Urothelium cell line (cell line): ENCODE measurements around the gene DNER.

Experiments
- DNase-seq: peaks from one replicate; pipeline ENCODE4 v3.0.0; 2011; ENCODE audit warnings: low spot score, mixed read lengths
- FAIRE-seq: peaks from 2 replicates; lab custom pipeline; 2011; peaks lifted over from hg19 to GRCh38; lab: Jason Lieb, UNC

Gene DNER

GRCh38 chr2:229451852-229452251 is 262.5 kb downstream of the DNER start:
- FAIRE-seq (no peak), DNase-seq (no peak)

GRCh38 chr2:229447227-229447626 is 267.1 kb downstream of the DNER start:
- no peak for DNase-seq
- FAIRE-seq = no peak

GRCh38 chr2:229446350-229446749 is 268.0 kb downstream of the DNER start:
- DNase-seq = no peak
- FAIRE-seq = no peak

- FAIRE-seq = no peak
- DNase-seq = no peak
Observed at GRCh38 chr2:229445501-229446211, 268.7 kb downstream of the DNER start.

GRCh38 chr2:229445019-229445418 is 269.3 kb downstream of the DNER start:
- peak; percentile 77 for DNase-seq
- peak; percentile 91 for FAIRE-seq

- DNase-seq (no peak), FAIRE-seq (peak; percentile 13)
Observed at GRCh38 chr2:229443546-229444268, 270.6 kb downstream of the DNER start.

- FAIRE-seq (no peak), DNase-seq (no peak)
Observed at GRCh38 chr2:229443141-229443540, 271.2 kb downstream of the DNER start.

GRCh38 chr2:229438430-229439159 is 275.8 kb downstream of the DNER start:
- FAIRE-seq (no peak), DNase-seq (no peak)

GRCh38 chr2:229437467-229437866 is 276.9 kb downstream of the DNER start:
- no peak for DNase-seq
- FAIRE-seq = no peak

- DNase-seq (no peak), FAIRE-seq (no peak)
Observed at GRCh38 chr2:229434187-229434586, 280.2 kb downstream of the DNER start.

GRCh38 chr2:229433351-229433750 is 281.0 kb downstream of the DNER start:
- DNase-seq (no peak), FAIRE-seq (no peak)

GRCh38 chr2:229431327-229431954 is 282.9 kb downstream of the DNER start:
- peak; percentile 23 for DNase-seq
- FAIRE-seq = no peak

- no peak for DNase-seq
- no peak for FAIRE-seq
Observed at GRCh38 chr2:229429589-229429988, 284.8 kb downstream of the DNER start.

GRCh38 chr2:229426464-229426863 is 287.9 kb downstream of the DNER start:
- DNase-seq = no peak
- no peak for FAIRE-seq

- DNase-seq = no peak
- FAIRE-seq = no peak
Observed at GRCh38 chr2:229425598-229425997, 288.8 kb downstream of the DNER start.

- FAIRE-seq (no peak), DNase-seq (no peak)
Observed at GRCh38 chr2:229422063-229422462, 292.3 kb downstream of the DNER start.

GRCh38 chr2:229419158-229419557 is 295.2 kb downstream of the DNER start:
- FAIRE-seq = no peak
- DNase-seq = no peak

- FAIRE-seq = no peak
- DNase-seq = no peak
Observed at GRCh38 chr2:229417916-229418315, 296.4 kb downstream of the DNER start.

GRCh38 chr2:229417176-229417575 is 297.2 kb downstream of the DNER start:
- no peak for DNase-seq
- FAIRE-seq = no peak

- no peak for FAIRE-seq
- no peak for DNase-seq
Observed at GRCh38 chr2:229416116-229416694, 298.1 kb downstream of the DNER start.

GRCh38 chr2:229414631-229415030 is 299.7 kb downstream of the DNER start:
- FAIRE-seq (no peak), DNase-seq (no peak)
